ENCODE results near the gene GNL3.

Gene GNL3

DNA sequence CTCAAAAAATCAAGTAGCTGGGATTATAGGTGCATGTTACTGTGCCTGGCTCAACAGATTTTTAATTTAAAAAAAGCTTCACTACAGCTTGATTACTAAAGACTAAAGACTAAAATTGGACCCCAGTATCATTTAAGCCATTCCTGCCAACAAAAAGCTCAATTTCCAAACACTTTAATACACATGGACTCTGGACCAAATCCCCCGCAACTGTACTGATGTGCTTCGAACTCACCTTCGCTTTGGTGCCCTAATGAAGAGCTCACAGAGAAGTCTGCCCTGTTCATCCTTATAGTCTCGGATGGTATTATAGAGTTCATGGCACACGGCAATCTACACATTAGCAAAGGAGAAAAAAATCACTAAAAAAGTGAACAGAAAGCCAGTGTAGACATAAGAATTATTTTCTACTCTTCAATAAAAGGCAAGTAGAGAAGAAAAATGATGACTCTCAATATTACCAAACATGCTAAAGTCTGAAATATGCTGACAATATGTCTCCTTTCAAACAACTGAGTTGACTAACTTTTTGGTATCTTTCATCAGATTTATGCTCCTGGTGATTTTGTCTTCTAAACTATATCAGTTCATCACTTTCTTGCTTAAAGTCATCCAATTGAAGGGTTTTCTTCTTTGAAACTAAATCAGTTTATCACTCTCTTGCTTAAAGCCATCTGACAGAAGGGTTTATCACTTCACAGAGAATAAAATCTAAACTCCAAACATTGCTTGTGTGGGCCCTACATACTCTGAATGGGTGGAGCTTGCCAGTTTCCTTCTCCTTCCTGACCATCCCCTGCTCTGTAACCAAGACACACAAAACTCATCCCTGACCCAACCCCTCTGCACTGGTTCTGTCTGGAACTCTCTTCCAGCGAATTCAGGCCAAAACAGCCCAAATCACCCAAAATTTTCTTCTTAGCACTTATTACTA lies 7.3 kb upstream of the GNL3 start:
- ChIA-PET POLR2A (no interaction called here), CTCF (no interaction called here)
- Histone ChIP-seq H3K4me1 (ENCODE audit: control extremely low read depth in 1 of 4, control insufficient read depth in 4 of 4, insufficient read depth in 4 of 4, low read length in 3 of 4) (peaks cover 0 to 25% (median 8%) of the 10 kb centered on the region in 4 experiments), H3K27me3 (replicated peaks in 2 of 5; ENCODE audit: control insufficient read depth in 4 of 5, insufficient read depth in 5 of 5, low read length in 4 of 5) (no peaks in the 10 kb centered on the region), H3K9me3 (ENCODE audit: control extremely low read depth in 1 of 5, control insufficient read depth in 4 of 5, insufficient read depth in 2 of 5, low read depth in 1 of 5, low read length in 4 of 5) (no peaks in the 10 kb centered on the region), H3K36me3 (ENCODE audit: control insufficient read depth in 4 of 4, insufficient read depth in 4 of 4, low read length in 3 of 4) (peaks cover 18 to 51% (median 37%) of the 10 kb centered on the region in 4 experiments), H3K4me3 (ENCODE audit: control insufficient read depth in 1 of 7, extremely low read depth in 1 of 7, insufficient read depth in 4 of 7, low read depth in 2 of 7, low read length in 6 of 7) (no peak overlapping the region), H3K27ac (ENCODE audit: insufficient read depth in 1 of 2, low read depth in 1 of 2, low read length in 2 of 2, poor library complexity in 1 of 2, severe bottlenecking in 2 of 2) (no peak overlapping the region)
- 96% methylated on average over 4 of the region's 6 CpGs for WGBS (ENCODE audit: insufficient coverage)
- DNase-seq: no peak

DNA sequence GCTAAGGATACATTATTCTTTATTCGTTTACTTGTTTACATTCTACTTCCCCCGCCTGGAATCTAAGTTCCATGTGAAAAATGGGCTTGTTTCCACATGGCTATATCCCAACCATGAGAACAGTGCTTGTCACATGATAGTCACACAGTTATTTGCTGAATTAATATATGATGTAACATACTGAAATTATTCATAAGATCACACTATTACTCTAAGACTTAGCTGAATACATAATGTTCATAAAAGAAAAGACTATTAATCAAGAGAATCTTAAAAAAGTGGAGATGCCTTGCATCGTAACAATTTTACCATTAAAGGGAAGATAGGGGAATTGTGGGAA lies 6.7 kb upstream of the GNL3 start:
- H3K4me3 ChIP-seq (ENCODE audit: control insufficient read depth in 1 of 7, extremely low read depth in 1 of 7, insufficient read depth in 4 of 7, low read depth in 2 of 7, low read length in 6 of 7): no peak overlapping the region
- ChIA-PET CTCF (no interaction called here), POLR2A (no interaction called here)
- 100% methylated on average over 1 of the region's 3 CpGs for WGBS (ENCODE audit: insufficient coverage)
- peaks cover 18 to 50% (median 35%) of the 10 kb centered on the region in 4 experiments for H3K36me3 ChIP-seq (ENCODE audit: control insufficient read depth in 4 of 4, insufficient read depth in 4 of 4, low read length in 3 of 4)
- no peaks in the 10 kb centered on the region for H3K9me3 ChIP-seq (ENCODE audit: control extremely low read depth in 1 of 5, control insufficient read depth in 4 of 5, insufficient read depth in 2 of 5, low read depth in 1 of 5, low read length in 4 of 5)
- no peak for DNase-seq
- H3K27ac ChIP-seq (ENCODE audit: insufficient read depth in 1 of 2, low read depth in 1 of 2, low read length in 2 of 2, poor library complexity in 1 of 2, severe bottlenecking in 2 of 2): no peak overlapping the region
- no peaks in the 10 kb centered on the region for H3K27me3 ChIP-seq (replicated peaks in 2 of 5; ENCODE audit: control insufficient read depth in 4 of 5, insufficient read depth in 5 of 5, low read length in 4 of 5)
- H3K4me1 ChIP-seq (ENCODE audit: control extremely low read depth in 1 of 4, control insufficient read depth in 4 of 4, insufficient read depth in 4 of 4, low read length in 3 of 4): peaks cover 3 to 30% (median 10%) of the 10 kb centered on the region in 4 experiments

DNA sequence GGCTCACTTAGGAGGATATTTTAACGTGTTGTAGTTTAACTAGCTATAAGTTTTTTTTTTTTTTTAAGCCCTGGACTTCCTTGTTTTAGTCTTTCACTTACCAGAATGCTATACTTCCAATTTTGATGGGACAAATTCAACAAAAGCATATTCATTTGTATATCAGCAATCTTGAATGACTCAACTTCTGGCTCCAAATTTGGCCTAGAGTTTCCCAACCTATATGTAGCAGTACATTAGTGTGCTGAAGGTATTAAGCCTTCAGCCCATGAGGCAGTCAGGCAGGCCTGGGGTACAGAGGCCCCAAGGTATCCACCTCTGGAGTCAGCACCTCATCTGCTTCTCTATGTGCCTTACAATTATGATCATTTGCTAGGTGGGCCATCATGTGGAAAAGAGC lies 6.0 kb upstream of the GNL3 start:
- CTCF ChIA-PET: no interaction called here
- Histone ChIP-seq H3K36me3 (ENCODE audit: control insufficient read depth in 4 of 4, insufficient read depth in 4 of 4, low read length in 3 of 4) (peaks cover 16 to 48% (median 33%) of the 10 kb centered on the region in 4 experiments), H3K9me3 (ENCODE audit: control extremely low read depth in 1 of 5, control insufficient read depth in 4 of 5, insufficient read depth in 2 of 5, low read depth in 1 of 5, low read length in 4 of 5) (no peaks in the 10 kb centered on the region), H3K4me1 (ENCODE audit: control extremely low read depth in 1 of 4, control insufficient read depth in 4 of 4, insufficient read depth in 4 of 4, low read length in 3 of 4) (peaks cover 5 to 37% (median 16%) of the 10 kb centered on the region in 4 experiments), H3K27ac (ENCODE audit: insufficient read depth in 1 of 2, low read depth in 1 of 2, low read length in 2 of 2, poor library complexity in 1 of 2, severe bottlenecking in 2 of 2) (peak overlapping the region in 1 of 2 experiments; percentile 19), H3K4me3 (ENCODE audit: control insufficient read depth in 1 of 7, extremely low read depth in 1 of 7, insufficient read depth in 4 of 7, low read depth in 2 of 7, low read length in 6 of 7) (no peak overlapping the region), H3K27me3 (replicated peaks in 2 of 5; ENCODE audit: control insufficient read depth in 4 of 5, insufficient read depth in 5 of 5, low read length in 4 of 5) (no peaks in the 10 kb centered on the region)
- POLR2A ChIA-PET: interaction anchor here (0.6 kb wide), 1 partner anchor 12 kb away, joined by 3 read pairs; no protein-coding TSS in a partner anchor
- DNase-seq: no peak
- WGBS (ENCODE audit: insufficient coverage): no CpG with 5 or more reads among the region's 1 CpG

DNA sequence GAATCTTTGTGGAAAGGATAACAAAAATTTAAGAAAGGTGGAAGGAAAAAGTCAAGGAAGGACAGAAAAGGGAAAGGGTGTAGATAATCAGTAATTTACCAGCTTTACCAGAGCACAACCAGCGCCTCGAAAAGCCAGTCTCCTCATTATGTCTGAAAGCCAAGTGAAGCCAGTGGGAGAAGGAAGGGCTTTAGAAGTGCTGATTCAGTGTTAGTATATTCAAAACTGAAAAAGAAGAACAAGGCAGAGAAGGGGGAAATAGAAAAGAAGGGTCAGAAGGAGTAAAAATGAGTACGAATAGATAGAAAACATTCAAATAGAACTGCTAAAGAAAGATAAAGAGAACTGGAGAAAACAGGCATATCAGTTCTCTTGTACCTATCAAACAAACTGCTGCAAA lies 4.2 kb upstream of the GNL3 start:
- ChIA-PET CTCF (interaction anchor here (1.7 kb wide), 1 partner anchor 31 kb away, joined by 5 read pairs; no protein-coding TSS in a partner anchor), POLR2A (no interaction called here)
- H3K9me3 ChIP-seq (ENCODE audit: control extremely low read depth in 1 of 5, control insufficient read depth in 4 of 5, insufficient read depth in 2 of 5, low read depth in 1 of 5, low read length in 4 of 5): no peaks in the 10 kb centered on the region
- 0% methylated on average over 1 of the region's 3 CpGs for WGBS (ENCODE audit: insufficient coverage)
- peak overlapping the region in 1 of 2 experiments; percentile 64 for H3K27ac ChIP-seq (ENCODE audit: insufficient read depth in 1 of 2, low read depth in 1 of 2, low read length in 2 of 2, poor library complexity in 1 of 2, severe bottlenecking in 2 of 2)
- H3K27me3 ChIP-seq (replicated peaks in 2 of 5; ENCODE audit: control insufficient read depth in 4 of 5, insufficient read depth in 5 of 5, low read length in 4 of 5): no peaks in the 10 kb centered on the region
- DNase-seq: no peak
- peak overlapping the region in 2 of 7 experiments; percentile 24 to 39 for H3K4me3 ChIP-seq (ENCODE audit: control insufficient read depth in 1 of 7, extremely low read depth in 1 of 7, insufficient read depth in 4 of 7, low read depth in 2 of 7, low read length in 6 of 7)
- H3K4me1 ChIP-seq (ENCODE audit: control extremely low read depth in 1 of 4, control insufficient read depth in 4 of 4, insufficient read depth in 4 of 4, low read length in 3 of 4): peaks cover 10 to 44% (median 21%) of the 10 kb centered on the region in 4 experiments
- H3K36me3 ChIP-seq (ENCODE audit: control insufficient read depth in 4 of 4, insufficient read depth in 4 of 4, low read length in 3 of 4): peaks cover 14 to 35% (median 24%) of the 10 kb centered on the region in 4 experiments

DNA sequence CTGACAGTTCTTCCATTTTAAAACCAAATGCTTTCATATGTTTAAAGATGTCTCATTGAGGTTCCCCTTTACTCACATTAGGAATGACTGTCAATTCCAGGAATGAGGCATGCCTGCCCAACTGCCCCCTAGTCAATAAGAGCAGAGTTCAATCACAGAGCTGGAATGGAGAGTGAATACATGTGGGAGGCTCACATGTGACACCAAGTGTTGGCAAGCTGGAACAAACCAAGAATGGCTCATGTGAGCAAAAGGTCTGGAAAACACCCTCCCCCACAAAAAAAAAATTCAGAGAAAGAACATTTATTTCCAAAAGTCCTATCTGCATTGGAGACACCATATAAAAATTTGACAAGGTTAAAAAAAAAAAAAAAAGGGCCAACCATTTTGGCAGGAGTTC lies 3.8 kb upstream of the GNL3 start:
- Histone ChIP-seq H3K4me1 (ENCODE audit: control extremely low read depth in 1 of 4, control insufficient read depth in 4 of 4, insufficient read depth in 4 of 4, low read length in 3 of 4) (peaks cover 13 to 48% (median 25%) of the 10 kb centered on the region in 4 experiments), H3K36me3 (ENCODE audit: control insufficient read depth in 4 of 4, insufficient read depth in 4 of 4, low read length in 3 of 4) (peaks cover 13 to 35% (median 22%) of the 10 kb centered on the region in 4 experiments), H3K9me3 (ENCODE audit: control extremely low read depth in 1 of 5, control insufficient read depth in 4 of 5, insufficient read depth in 2 of 5, low read depth in 1 of 5, low read length in 4 of 5) (no peaks in the 10 kb centered on the region), H3K27ac (ENCODE audit: insufficient read depth in 1 of 2, low read depth in 1 of 2, low read length in 2 of 2, poor library complexity in 1 of 2, severe bottlenecking in 2 of 2) (peak overlapping the region in 1 of 2 experiments; percentile 64), H3K4me3 (ENCODE audit: control insufficient read depth in 1 of 7, extremely low read depth in 1 of 7, insufficient read depth in 4 of 7, low read depth in 2 of 7, low read length in 6 of 7) (peak overlapping the region in 3 of 7 experiments; percentile 2 to 39 (median 24)), H3K27me3 (replicated peaks in 2 of 5; ENCODE audit: control insufficient read depth in 4 of 5, insufficient read depth in 5 of 5, low read length in 4 of 5) (no peaks in the 10 kb centered on the region)
- ChIA-PET POLR2A (no interaction called here), CTCF (interaction anchor here (1.7 kb wide), 1 partner anchor 31 kb away, joined by 5 read pairs; no protein-coding TSS in a partner anchor)
- peak; percentile 30 to 44 (median 33) for DNase-seq

DNA sequence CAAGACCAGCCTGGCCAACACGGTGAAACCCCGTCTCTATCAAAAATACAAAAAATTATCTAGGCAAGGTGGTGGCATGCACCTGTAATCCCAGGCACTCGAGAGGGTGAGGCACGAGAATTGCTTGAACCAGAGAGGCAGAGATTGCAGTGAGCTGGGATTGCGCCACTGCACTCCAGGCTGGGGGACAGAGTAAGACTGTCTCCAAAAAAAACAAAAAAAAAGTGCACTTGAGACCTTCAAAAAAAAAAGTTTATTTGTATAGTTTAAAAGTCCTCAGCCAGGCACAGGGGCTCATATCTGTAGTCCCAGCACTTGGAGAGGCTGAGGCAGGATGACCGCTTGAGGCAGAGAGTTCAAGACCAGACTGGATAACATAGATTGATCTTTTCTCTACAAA lies 2.2 kb upstream of the GNL3 start:
- Histone ChIP-seq H3K36me3 (ENCODE audit: control insufficient read depth in 4 of 4, insufficient read depth in 4 of 4, low read length in 3 of 4) (peaks cover 18 to 40% (median 23%) of the 10 kb centered on the region in 4 experiments), H3K9me3 (ENCODE audit: control extremely low read depth in 1 of 5, control insufficient read depth in 4 of 5, insufficient read depth in 2 of 5, low read depth in 1 of 5, low read length in 4 of 5) (no peaks in the 10 kb centered on the region), H3K4me1 (ENCODE audit: control extremely low read depth in 1 of 4, control insufficient read depth in 4 of 4, insufficient read depth in 4 of 4, low read length in 3 of 4) (peaks cover 13 to 56% (median 30%) of the 10 kb centered on the region in 4 experiments), H3K4me3 (ENCODE audit: control insufficient read depth in 1 of 7, extremely low read depth in 1 of 7, insufficient read depth in 4 of 7, low read depth in 2 of 7, low read length in 6 of 7) (no peak overlapping the region), H3K27ac (ENCODE audit: insufficient read depth in 1 of 2, low read depth in 1 of 2, low read length in 2 of 2, poor library complexity in 1 of 2, severe bottlenecking in 2 of 2) (no peak overlapping the region), H3K27me3 (replicated peaks in 2 of 5; ENCODE audit: control insufficient read depth in 4 of 5, insufficient read depth in 5 of 5, low read length in 4 of 5) (no peaks in the 10 kb centered on the region)
- DNase-seq: no peak
- CTCF ChIA-PET: interaction anchor here (0.6 kb wide), 1 partner anchor 211 kb away, joined by 3 read pairs; no protein-coding TSS in a partner anchor
- POLR2A ChIA-PET: no interaction called here
- 100% methylated on average over 5 of the region's 6 CpGs for WGBS (ENCODE audit: insufficient coverage)

DNA sequence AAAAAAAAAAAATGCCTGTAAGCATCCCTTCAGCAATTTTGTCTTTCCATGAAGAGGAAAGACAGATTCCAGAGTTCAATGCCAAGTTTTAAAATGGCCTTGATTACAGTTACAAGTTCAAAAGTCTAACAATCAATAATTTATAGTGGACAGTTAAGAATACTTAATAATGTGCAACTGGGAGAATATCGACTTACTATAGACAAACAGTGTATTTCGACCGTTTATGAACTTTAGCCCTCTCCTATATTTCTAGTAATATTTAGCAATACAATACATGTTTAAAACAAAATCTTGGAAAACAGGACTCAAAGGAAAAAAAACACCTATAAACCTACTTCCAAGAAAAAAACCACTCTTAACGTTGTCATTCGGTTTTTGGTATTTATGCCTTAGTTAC lies 1.6 kb upstream of the GNL3 start:
- WGBS (ENCODE audit: insufficient coverage): no CpG with 5 or more reads among the region's 5 CpGs
- no peaks in the 10 kb centered on the region for H3K27me3 ChIP-seq (replicated peaks in 2 of 5; ENCODE audit: control insufficient read depth in 4 of 5, insufficient read depth in 5 of 5, low read length in 4 of 5)
- H3K36me3 ChIP-seq (ENCODE audit: control insufficient read depth in 4 of 4, insufficient read depth in 4 of 4, low read length in 3 of 4): peaks cover 17 to 40% (median 26%) of the 10 kb centered on the region in 4 experiments
- POLR2A ChIA-PET: no interaction called here
- H3K27ac ChIP-seq (ENCODE audit: insufficient read depth in 1 of 2, low read depth in 1 of 2, low read length in 2 of 2, poor library complexity in 1 of 2, severe bottlenecking in 2 of 2): peak overlapping the region; percentile 46 to 97
- H3K4me3 ChIP-seq (ENCODE audit: control insufficient read depth in 1 of 7, extremely low read depth in 1 of 7, insufficient read depth in 4 of 7, low read depth in 2 of 7, low read length in 6 of 7): peak overlapping the region in 4 of 7 experiments; percentile 13 to 93 (median 83)
- H3K4me1 ChIP-seq (ENCODE audit: control extremely low read depth in 1 of 4, control insufficient read depth in 4 of 4, insufficient read depth in 4 of 4, low read length in 3 of 4): peaks cover 13 to 56% (median 30%) of the 10 kb centered on the region in 4 experiments
- no peak for DNase-seq
- CTCF ChIA-PET: no interaction called here
- no peaks in the 10 kb centered on the region for H3K9me3 ChIP-seq (ENCODE audit: control extremely low read depth in 1 of 5, control insufficient read depth in 4 of 5, insufficient read depth in 2 of 5, low read depth in 1 of 5, low read length in 4 of 5)
